Stomach (tissue), 4 donors: ENCODE data around the gene RBMS1.

Source experiments
- EP300 ChIP-seq: sonication (generic); formaldehyde crosslinking; IDR thresholded peaks from one replicate; pipeline ENCODE4 v1.6.1; 2017; ENCODE audit warnings: antibody characterized with exemption
- TF ChIP-seq, protein P1 (sequence below), 7 experiments: fragments of 450-650 bp in 4 of 7; fragments of 200-600 bp in 3 of 7; sonication (generic) in 3 of 7; IDR thresholded peaks; one replicate each; pipeline ENCODE4 v1.5.1; 2016 to 2019; ENCODE audit warnings: antibody characterized with exemption in 7 of 7, control low read depth in 2 of 7, mild to moderate bottlenecking in 1 of 7

DNA sequence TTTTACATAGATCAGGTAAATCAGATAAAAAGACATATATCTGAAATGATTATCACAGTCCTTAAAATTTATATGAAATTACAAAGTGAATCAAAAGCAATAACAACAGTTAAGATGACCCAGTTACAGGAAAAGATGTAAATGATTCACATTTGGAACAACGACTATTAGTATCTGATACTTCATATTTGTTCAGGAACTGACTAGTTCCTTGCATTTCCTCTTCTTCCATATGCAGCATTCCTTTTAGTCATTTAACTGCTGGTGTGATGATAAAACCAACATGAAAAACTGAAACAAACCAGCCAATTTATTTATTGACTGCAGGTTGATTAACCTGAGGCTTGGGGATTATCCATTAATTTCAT is 75.2 kb downstream of the RBMS1 start:
- no peak for TF ChIP-seq EP300
- TF ChIP-seq, protein P1, sequence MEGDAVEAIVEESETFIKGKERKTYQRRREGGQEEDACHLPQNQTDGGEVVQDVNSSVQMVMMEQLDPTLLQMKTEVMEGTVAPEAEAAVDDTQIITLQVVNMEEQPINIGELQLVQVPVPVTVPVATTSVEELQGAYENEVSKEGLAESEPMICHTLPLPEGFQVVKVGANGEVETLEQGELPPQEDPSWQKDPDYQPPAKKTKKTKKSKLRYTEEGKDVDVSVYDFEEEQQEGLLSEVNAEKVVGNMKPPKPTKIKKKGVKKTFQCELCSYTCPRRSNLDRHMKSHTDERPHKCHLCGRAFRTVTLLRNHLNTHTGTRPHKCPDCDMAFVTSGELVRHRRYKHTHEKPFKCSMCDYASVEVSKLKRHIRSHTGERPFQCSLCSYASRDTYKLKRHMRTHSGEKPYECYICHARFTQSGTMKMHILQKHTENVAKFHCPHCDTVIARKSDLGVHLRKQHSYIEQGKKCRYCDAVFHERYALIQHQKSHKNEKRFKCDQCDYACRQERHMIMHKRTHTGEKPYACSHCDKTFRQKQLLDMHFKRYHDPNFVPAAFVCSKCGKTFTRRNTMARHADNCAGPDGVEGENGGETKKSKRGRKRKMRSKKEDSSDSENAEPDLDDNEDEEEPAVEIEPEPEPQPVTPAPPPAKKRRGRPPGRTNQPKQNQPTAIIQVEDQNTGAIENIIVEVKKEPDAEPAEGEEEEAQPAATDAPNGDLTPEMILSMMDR (IDR thresholded peaks at IDR 0.05): no peak
